GM18519 (cell line): ENCODE data around the gene PRUNE1.

Source experiments
- ATAC-seq: cut with Tn5 transposase; IDR thresholded peaks from one replicate; pipeline ENCODE4 v1.9.1; 2021; ENCODE audit warnings: mild to moderate bottlenecking, moderate library complexity; ENCODE audit not compliant: unreplicated experiment, low FRiP score

PRUNE1 gene

DNA sequence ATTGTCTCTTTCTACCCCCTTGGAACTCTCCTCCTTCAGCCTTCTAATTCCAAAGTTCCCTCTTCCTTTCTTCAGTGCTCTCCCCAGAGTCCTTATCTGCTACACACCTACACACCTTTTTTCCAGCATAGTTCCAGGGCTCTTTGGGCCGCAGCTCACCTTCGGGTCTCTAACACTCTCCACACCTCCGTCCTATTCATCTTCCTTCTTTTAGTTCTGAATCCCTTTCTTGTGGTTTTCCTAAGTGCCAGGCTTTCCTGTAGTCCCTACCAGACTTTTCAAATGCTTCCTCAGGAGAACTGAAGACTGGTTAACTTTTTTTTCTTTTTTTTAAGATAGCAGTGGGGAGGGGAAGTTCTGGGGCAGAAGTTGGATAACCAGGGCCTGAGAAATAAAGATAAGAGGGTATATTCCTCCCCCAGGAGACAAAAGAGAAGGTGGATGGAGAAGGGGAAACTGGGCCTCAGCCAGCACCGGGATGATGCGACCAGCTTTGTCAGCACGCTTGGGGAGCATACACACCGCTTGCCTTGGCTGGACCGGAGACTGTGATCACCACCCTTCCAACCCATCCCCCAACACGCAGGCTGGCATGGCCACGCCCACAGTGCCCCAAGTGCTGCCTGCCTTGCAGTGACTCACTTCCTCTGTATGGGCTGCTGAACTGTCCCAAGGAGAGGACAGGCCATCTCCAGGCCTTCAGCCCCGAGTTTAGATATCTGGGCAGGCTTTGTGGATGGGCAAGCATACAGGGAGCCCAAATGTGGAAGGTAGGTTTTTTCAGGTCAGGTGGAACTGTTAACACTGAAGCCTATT, 31.2 kb upstream of the PRUNE1 start:
- ATAC-seq, result no peak

DNA sequence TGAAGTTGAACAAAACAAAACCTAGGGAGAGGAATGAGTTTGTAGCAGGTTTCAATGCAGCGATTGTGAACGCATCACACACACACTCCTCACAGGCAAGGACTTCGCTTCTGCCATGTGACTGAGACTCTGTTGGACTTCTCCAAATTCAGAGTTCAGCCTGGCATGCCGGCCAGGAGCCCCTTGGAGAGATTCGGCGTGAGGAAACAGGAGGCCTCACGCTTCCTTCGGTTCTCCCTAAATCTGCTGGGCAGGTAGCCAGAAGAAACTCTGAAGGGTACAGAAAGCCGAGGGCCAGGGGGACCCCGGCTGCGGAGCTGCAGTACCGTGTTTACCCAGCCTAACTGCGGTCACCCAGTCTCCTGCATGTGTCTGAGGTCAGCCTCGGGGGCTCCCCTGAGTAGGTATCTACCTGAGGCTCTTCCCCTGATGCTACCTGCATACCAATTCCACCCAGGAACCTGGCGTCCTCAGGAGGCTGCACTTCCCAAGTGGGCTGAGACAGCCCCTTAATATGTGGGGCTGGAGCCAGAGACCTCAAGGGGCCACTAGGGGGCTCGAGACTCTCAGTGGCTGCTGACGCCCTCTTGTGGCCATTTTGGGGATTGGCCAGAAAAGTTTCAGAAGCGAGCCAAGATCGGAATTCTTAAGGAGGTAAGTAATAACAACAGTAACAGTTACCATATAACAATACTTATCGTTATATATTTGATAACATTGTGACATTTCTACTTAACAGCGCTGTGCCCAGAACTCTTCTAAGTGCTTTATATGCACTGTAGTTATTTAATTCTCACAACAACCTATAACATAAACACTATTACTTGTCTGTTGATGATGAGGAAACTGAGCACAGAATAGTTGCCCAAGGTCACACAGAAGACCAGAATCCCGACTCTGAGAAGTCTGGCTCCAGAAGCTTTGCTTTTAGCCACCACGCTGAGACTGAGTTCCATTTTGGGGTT, 28.9 kb upstream of the PRUNE1 start:
- no peak for ATAC-seq

DNA sequence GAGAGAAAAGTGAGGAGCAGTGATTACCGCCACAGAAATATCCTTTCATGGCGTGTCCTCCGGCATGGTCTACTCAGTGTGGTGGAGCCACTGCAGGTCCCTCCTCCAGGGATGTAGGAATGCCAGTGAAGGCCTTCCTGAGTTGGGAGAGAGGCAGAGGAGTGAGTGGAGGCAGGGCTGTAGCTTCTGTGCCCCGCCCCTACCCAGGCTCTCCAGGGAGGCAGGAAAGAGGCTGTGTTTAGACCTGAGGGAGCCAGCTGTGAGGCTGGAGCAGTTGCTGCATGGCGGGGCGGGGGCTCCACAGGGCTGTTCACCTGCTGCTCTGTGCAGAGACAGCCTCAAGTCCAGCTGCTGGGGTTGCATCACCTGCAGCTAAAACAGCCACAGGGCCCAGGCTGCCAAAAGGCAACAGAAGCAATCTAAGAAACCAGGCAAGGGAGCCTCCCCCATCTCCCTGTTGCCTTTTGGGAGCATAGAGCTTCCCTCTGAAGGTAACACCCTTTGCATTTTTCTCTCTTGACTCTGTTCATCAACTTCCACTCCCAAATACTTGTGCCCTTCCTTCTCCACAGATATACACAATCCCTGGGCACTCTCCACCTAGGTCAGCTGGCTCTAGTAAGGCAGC, 27.0 kb upstream of the PRUNE1 start:
- ATAC-seq, result no peak

DNA sequence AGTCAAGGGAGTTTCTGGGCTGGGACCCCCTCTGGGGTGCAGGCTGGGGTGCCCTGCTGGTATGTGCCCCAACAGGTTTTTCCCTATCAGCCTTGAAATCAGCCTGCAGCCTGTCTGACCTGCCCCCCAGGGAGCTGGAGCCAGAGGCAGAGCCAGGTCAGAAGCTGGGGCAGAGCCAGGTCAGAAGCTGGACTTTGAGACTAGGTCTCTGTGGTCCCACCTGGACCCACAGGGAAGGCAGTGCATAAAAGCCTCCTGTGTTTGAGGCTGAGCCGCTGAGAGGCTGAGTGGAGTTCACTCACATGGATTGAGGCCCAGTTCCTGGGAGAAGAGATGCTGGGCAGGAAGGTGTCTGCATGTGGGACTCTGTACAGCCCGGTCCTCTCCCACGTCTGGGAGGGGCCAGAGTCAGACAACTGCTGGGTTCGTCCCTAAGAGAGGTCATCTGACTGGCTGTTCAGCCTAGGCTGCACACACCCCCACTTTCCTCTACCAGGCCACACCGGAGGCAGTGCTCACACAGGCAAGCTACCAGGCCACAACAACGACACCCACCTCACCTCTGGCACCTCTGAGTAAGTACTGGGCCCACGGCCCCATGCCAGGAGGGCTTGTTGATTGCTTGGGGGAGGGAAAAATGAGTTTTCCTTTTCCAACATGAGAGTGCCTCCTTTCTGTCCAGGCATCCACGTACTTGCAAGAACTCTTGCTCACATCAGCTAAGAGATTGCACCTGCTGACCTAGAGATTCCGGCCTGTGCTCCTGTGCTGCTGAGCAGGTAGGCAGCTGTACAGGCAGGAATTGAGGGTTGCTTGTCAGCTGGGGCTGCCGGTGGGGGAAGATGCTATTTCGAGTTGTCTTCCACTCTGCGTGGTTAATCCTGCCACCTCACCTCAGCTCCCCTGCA, 26.2 kb upstream of the PRUNE1 start, which contains the start of gene ANXA9:
ANXA9 (plus strand) TSS at position 488 of the 908 bp plus-strand sequence. CDS start 814 bp downstream, outside the sequence.
- ATAC-seq, result no peak

DNA sequence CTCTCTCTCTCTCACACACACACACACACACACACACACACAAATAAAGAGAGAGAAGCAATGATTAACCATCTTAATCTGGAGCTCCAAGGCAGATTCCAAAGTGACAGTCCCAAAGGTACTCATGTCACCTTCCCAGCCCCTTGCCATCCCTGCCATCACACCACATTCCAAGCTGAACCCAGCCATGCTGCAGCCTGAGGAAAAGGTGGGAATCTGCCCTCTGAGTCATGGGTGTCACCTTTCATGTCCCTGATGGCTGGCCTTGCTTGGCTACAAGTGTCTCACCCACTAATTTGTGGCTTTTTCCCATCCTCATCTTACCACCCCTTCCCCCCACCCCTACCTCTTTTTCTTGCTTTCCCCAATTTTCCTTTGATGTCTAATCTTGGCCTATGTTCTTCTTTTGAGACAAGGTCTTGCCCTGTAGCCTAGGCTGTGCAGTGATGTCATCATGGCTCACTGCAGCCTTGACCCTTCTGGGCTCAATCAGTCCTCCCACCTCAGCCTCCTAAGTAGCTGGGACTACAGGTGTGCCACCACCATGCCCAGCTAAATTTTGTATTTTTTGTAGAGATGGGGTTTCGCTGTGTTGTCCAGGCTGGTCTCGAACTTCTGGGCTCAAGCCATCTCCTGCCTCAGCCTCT, 22.9 kb upstream of the PRUNE1 start:
- ATAC-seq, result no peak

DNA sequence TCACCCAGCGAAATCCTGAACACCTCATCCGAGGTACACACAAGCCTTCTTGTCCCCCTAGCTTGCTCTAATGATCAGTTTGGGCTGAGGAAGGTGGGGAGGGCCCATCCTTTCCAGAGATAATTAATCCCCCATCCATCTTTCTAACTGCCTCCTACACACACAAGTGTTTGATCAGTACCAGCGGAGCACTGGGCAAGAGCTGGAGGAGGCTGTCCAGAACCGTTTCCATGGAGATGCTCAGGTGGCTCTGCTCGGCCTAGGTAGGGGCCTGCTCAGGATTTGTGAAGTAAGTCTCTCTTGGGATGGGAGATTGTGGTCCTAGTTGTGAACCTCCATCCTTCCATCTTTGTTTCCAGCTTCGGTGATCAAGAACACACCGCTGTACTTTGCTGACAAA, 20.3 kb upstream of the PRUNE1 start:
- no peak for ATAC-seq

DNA sequence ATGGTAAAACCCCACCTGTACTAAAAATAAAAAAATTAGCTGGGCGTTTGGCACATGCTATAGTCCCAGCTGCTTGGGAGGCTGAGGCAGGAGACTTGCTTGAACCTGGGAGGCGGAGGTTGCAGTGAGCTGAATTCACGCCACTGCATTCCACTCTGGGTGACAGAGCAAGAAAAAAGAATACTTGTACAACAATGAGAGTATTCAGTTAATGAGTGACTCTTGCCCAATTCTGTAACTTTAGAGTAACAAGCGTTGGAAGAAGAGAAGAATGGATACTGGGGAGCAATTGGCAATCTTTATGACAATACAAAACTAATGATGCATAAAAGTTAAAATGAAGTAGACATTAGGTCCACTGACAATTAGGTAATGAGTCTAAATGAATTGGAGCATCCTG, 15.6 kb upstream of the PRUNE1 start:
- no peak for ATAC-seq

DNA sequence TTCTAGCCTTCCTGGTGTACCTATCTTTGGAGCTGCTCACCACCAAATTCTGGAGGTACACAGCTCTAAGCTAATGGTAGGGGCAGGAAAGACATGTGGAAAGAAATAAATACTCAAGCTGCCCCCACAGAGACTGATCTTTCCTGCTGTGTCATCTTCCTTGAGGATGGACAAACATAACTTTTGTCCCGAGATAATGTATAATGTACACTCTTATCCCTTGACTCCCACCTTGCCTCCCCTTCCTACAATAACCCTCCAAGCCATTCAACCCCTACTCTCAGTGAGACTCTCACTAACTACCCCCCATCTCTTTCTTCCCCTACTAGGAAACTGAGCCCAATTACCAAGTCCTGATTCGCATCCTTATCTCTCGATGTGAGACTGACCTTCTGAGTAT, 14.0 kb upstream of the PRUNE1 start:
- no peak for ATAC-seq

DNA sequence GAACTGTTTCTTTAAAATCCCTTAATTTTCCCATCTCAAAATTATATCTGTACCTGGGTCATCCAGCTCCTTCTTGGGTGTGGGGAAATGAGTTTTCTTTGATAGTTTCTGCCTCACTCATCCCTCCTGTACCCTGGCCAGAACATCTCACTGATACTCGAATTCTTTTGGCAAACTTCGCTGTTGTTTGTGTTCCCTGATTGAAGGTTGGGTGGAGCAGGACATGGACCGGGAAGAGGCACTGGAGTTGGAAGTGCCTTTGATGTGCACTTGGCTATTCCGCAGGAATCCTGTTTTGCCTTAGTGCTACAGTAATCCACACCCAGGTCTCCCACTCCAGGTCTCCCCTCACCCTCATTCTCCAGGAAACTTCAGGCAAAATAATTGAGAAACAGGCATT, 12.8 kb upstream of the PRUNE1 start:
- no peak for ATAC-seq

DNA sequence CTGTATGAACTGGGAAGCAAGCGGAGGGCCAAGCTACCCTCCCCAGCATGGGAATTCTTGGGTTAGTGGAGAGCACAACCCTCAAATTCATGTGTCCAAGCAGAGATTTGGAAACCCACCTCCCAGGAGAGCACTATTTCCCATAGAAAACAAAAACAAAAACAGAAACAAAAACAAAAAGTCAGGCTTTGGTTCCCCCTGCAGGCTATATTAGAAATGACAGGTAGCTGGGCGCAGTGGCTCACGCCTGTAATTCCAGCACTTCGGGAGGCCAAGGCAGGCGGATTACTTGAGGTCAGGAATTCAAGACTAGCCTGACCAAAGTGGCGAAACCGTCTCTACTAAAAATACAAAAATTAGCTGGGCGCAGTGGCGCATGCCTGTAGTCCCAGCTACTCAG, 12.4 kb upstream of the PRUNE1 start:
- no peak for ATAC-seq

DNA sequence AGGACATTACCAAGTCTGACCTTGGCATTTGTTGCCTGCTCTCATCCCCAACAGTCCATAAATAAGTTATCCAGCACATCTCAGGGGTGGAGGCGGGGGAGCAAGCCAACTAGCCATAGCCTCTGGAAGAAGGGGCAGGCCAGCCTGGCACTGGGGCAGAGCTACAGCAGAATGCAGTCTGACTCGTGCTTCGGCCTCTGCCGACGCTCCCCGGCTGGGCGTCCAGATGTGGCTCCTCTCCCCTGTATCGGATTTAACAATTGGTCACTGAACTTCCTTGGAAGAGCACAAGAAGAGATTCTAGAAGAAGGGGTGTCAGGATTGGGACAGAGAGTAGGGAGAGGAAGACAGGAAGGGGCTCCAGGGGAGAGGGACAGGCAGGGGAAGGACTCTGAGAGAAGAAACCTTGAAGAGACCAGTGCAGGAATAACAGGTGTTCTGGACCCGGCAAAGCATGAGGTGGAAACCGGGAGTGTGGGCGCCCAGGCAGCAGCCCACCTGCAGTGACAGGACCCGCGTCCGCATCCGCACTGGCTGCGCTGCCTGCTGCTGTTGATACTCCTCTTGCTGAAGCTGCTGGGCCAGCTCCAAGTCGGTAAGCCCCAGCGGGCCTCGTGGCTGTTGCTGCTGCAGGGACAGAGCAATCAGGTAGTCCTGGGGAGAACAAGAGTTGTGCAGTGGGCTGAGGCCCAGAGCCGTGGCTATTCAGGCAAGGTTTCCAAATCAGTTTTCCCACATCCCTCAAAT, 10.9 kb upstream of the PRUNE1 start:
- no peak for ATAC-seq

DNA sequence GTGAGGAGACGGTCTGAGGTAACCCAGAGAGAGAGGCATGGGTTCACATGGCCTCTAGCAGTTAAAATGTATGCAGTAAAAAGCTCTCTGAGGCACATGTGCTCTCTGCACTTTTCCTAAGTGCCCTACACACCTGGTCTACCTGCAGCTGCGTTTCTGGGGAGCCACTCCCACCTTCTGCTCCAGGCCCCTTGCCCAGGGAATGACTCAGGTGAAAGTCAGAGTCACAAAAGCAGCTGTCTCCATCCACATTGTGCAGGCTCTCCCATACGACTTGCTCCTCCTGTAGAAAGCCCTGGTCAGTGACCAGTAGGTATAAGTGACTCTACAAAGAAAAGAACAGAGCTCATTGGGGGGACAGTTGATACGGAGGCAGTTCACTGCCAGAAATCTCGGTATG, 10.3 kb upstream of the PRUNE1 start:
- ATAC-seq, result no peak

DNA sequence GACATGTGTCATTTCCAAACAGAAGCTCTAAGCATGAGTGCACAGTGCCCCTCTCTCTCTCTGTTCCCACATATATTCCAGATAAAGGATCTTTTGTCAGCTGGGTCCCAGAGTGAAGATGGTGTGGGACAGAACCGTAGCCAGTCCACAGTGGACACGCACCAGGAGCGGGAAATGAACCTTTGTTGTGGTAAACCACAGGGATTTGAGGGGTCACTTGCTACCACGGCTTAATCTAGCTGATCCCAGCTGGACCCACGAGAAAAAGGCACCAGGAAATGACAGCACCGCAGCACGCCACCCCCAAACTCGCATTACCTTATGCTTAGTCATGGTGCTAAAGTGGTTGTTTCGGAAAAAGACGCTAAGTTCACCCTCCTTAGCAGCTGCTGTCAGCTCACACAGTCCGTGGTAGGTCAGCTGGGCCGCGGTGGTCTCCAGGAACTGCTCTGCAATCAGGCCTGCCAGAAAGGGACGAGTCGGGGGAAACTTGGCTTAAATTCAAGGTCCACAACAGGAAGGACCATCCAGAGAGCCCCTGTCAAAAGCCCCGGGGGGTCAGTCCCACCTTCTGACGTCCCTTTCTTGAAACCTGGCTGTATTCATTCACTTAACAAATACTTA, 9.1 kb upstream of the PRUNE1 start:
- ATAC-seq, result no peak

DNA sequence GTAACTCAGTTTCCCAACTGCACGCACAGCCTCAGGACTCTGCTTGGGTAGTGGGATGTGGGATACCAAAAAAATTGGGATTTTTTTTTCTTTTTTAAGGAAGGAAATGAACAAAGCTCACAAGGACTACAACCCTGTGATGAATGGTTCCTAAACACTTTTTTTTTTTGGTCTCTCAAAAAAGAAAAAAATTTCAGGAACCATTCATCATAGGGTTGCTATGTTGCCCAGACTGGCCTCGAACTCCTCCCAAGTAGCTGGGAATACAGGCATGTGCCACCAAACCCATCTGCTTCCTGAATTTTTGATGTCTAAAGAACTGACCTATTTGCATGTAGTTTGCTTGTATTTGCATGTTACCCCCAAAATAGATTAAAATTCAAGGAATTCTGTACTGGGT, 8.3 kb upstream of the PRUNE1 start:
- ATAC-seq, result no peak

DNA sequence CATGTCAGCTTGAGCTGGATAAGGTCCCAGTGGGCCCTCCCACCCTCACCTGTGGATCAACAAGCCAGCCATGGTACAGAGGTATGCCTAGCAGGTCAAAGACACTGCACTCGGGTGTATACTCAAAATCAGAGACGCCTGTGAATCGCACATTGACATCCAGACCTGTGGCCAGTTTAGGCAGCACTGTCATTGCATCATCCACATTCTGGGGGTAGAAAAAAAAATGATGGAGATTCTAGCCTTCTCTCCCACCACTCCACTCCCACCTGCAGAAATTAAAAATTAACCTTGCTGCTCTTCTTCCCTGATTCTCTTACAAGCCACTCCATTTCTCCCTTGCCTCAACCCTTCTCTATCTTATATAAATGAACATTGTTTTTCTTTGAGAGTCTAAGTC, 7.8 kb upstream of the PRUNE1 start:
- no peak for ATAC-seq

DNA sequence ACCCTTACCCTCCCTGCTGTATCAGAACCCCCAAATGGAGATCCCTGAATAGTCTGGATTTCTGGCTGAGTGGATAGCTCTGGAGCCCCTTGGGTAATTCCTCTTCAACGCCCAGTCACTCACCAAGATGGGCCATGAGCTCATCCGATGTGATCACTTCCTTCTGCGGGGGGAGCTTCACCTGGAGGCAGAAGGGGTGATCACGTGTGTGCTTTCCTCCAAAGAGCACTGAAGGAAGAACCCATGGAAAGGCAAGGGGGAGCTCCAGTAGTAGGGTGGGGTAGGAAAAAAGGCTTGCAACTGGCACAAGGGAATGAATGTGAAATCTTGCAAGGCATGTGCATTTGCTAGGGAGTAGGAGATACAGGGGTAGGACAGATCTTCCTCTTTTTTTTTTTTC, 6.6 kb upstream of the PRUNE1 start:
- ATAC-seq, result no peak

DNA sequence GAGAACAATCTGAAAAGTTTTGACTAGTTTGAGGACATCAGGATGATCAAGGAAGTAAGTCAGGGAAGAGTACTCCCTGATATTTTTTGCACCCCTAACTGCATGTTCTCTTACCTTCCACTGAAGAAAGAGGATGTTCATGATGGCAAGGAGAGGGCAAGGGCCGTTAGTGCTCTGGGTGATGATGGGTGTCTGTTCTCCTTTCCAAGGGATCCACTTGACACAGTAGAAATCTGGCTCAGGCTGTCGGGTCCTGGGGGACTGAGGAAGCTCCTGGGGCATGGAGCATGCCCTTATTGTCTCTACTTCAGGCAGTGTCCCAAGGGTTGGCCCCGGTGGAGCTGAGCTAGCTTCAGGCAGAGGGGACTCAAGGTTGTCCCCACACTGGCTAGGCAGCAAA, 6.2 kb upstream of the PRUNE1 start:
- no peak for ATAC-seq

DNA sequence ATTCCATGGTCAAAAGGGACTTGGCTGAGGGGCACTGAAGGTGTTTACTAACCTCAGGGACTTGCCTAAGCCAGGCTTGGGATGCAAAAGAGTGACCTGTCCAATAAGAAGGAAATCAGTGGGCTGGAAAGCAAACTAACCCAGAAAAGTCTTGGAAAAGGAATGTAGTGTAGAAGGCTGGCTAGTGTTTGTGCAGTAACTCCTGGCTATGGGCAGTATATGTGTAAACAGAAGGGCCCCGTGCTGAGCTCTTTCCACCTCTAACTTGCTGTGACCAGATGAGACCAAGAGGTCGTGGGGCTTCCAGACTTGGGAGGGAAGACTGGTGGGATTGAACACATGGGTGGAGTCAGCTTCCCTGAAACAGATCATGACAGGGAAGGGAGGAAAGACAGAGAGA, 5.6 kb upstream of the PRUNE1 start:
- ATAC-seq, result no peak
